ENCODE measurements around the gene P4HA2. TPM values are rescaled to one million over a fixed set of nuclear protein-coding genes. Genes with fewer than 3 reads are reported as not detected.

P4HA2 gene
- polyA plus RNA-seq, 1 of the 3 experiments (the other 2 are of a cell fraction): 67.2 TPM

- WGBS (ENCODE audit: low lambda C conversion rate): 93% methylated on average over 5 of the region's 5 CpGs
- H3K9ac ChIP-seq: no peak overlapping the region
- no peak overlapping the region for H3K4me3 ChIP-seq (ENCODE audit: low read depth in 2 of 2, low read length in 1 of 2)
- H3K27ac ChIP-seq (ENCODE audit: low read depth in 2 of 2, low read length in 1 of 2): no peak overlapping the region
- no peaks in the 10 kb centered on the region for H3K27me3 ChIP-seq (ENCODE audit: insufficient read depth)
- no peaks in the 10 kb centered on the region; the same call in 1 of the 2 replicates for H4K20me1 ChIP-seq (ENCODE audit: insufficient read depth)
- H3K79me2 ChIP-seq (ENCODE audit: insufficient read depth): peaks cover 26% of the 10 kb centered on the region
- peaks cover 27 to 29% of the 10 kb centered on the region in 2 experiments; a peak in 3 of 4 replicates for H3K4me1 ChIP-seq (ENCODE audit: control insufficient read depth in 1 of 2, insufficient read depth in 2 of 2, low read depth in 1 of 2, low read length in 1 of 2)
- no peak overlapping the region for H2AFZ ChIP-seq (ENCODE audit: low read depth)
- DNase-seq: no peak
- H3K9me2 ChIP-seq: no peaks in the 10 kb centered on the region
- H3K36me3 ChIP-seq (replicated peaks in 1 of 2; ENCODE audit: control insufficient read depth in 1 of 2, insufficient read depth in 2 of 2, low read length in 1 of 2): no peaks in the 10 kb centered on the region
- H3F3A ChIP-seq (replicated peaks; ENCODE audit: insufficient read depth): peaks cover 7% of the 10 kb centered on the region
- POLR2A ChIA-PET: interaction anchor here (2.2 kb wide), 1 partner anchor 64 kb away, joined by 15 read pairs; the partner anchor contains the start of gene SLC22A4
- no peaks in the 10 kb centered on the region for H3K9me3 ChIP-seq
- H3K4me2 ChIP-seq: no peak overlapping the region
- CTCF ChIA-PET: interaction anchor here (0.7 to 7.4 kb wide), 3 partner anchors 9 to 1790 kb away, joined by 3 to 50 read pairs (median 10); no protein-coding TSS in a partner anchor
- TF ChIP-seq ELF1 (IDR thresholded peaks at IDR 0.05): no peak
- TF ChIP-seq, protein P1, sequence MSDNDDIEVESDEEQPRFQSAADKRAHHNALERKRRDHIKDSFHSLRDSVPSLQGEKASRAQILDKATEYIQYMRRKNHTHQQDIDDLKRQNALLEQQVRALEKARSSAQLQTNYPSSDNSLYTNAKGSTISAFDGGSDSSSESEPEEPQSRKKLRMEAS (IDR thresholded peaks at IDR 0.05; ENCODE audit: low read depth): no peak
- no peak for TF ChIP-seq NFIC (IDR thresholded peaks at IDR 0.05; ENCODE audit: borderline replicate concordance)
- TF ChIP-seq, protein P2, sequence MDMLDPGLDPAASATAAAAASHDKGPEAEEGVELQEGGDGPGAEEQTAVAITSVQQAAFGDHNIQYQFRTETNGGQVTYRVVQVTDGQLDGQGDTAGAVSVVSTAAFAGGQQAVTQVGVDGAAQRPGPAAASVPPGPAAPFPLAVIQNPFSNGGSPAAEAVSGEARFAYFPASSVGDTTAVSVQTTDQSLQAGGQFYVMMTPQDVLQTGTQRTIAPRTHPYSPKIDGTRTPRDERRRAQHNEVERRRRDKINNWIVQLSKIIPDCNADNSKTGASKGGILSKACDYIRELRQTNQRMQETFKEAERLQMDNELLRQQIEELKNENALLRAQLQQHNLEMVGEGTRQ (IDR thresholded peaks at IDR 0.05; ENCODE audit: borderline replicate concordance, low read depth, low read length): no peak
- TF ChIP-seq MEF2A (IDR thresholded peaks at IDR 0.05; ENCODE audit: borderline replicate concordance, low read depth): no peak
- TF ChIP-seq RFX5 (IDR thresholded peaks at IDR 0.05; ENCODE audit: low read length): no peak
- TF ChIP-seq CHD2 (IDR thresholded peaks at IDR 0.05; ENCODE audit: low read length, partially characterized antibody): no peak
- no peak for TF ChIP-seq FOSL2 (IDR thresholded peaks at IDR 0.05; ENCODE audit: borderline replicate concordance, low read depth)
- TF ChIP-seq TAF1 (IDR thresholded peaks at IDR 0.05; ENCODE audit: borderline replicate concordance, low read depth, low read length): no peak
- no peak for TF ChIP-seq GABPA (IDR thresholded peaks at IDR 0.05; ENCODE audit: low read depth)
- TF ChIP-seq EP300 (IDR thresholded peaks at IDR 0.05; ENCODE audit: borderline replicate concordance in 1 of 2, low read depth in 1 of 2, low read length in 1 of 2): no peak
- TF ChIP-seq, protein P3, sequence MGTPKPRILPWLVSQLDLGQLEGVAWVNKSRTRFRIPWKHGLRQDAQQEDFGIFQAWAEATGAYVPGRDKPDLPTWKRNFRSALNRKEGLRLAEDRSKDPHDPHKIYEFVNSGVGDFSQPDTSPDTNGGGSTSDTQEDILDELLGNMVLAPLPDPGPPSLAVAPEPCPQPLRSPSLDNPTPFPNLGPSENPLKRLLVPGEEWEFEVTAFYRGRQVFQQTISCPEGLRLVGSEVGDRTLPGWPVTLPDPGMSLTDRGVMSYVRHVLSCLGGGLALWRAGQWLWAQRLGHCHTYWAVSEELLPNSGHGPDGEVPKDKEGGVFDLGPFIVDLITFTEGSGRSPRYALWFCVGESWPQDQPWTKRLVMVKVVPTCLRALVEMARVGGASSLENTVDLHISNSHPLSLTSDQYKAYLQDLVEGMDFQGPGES (IDR thresholded peaks at IDR 0.05; ENCODE audit: low read depth, low read length): no peak
- TF ChIP-seq JUND (IDR thresholded peaks at IDR 0.05): no peak
- TF ChIP-seq RCOR1 (IDR thresholded peaks at IDR 0.05; ENCODE audit: low read length): no peak
Measured at GRCh38 chr5:132229236-132229635, 1.6 kb upstream of the P4HA2 start.

Measured in SK-N-SH (cell line).